Large intestine (tissue), 3 donors: ENCODE results near the gene SLC30A2. TPM values are rescaled to one million over a fixed set of nuclear protein-coding genes. Genes with fewer than 3 reads are reported as not detected.

Experiments used
- DNase-seq, 2 donors: peaks; one replicate each; pipeline versions ENCODE4 v3.0.0 to v3.0.0-alpha.2; 2013
- H3K27ac ChIP-seq: one replicate; pipeline ENCODE4 v1.5.1; 2013; ENCODE audit warnings: low read length
- H3K27me3 ChIP-seq: 2 replicates; pipeline ENCODE4 v1.6.1; 2013; ENCODE audit warnings: low read length; ENCODE audit not compliant: control insufficient read depth, insufficient read depth
- H3K36me3 ChIP-seq: 2 replicates; pipeline ENCODE4 v1.6.1; 2013; ENCODE audit warnings: low read length; ENCODE audit not compliant: control insufficient read depth, insufficient read depth
- H3K4me1 ChIP-seq: one replicate; pipeline ENCODE4 v1.6.1; 2013; ENCODE audit warnings: low read length; ENCODE audit not compliant: control insufficient read depth, insufficient read depth
- H3K4me3 ChIP-seq: one replicate; pipeline ENCODE4 v1.5.1; 2013; ENCODE audit warnings: low read length
- H3K9me3 ChIP-seq: one replicate; pipeline ENCODE4 v1.6.1; 2013; ENCODE audit warnings: mild to moderate bottlenecking, low read depth, low read length, moderate library complexity; ENCODE audit not compliant: control insufficient read depth
- WGBS: methylation state at CpG from one replicate; pipeline ENCODE4 v1.1.5; 2013; ENCODE audit warnings: low lambda C conversion rate; ENCODE audit not compliant: insufficient coverage; 5-methylcytosine and 5-hydroxymethylcytosine counted together
- polyA plus RNA-seq: library from polyadenylated mRNA; unstranded; fragments of 120-200 nt; gene quantifications from one replicate; pipeline ENCODE4 v1.2.1, GENCODE V29; 2013

SLC30A2 gene
- polyA plus RNA-seq, 1 donor = 24.9 TPM

- DNase-seq = no peak
- Histone ChIP-seq H3K36me3 (peaks cover 38% of the 10 kb centered on the region), H3K27me3 (no peaks in the 10 kb centered on the region), H3K4me3 (no peak overlapping the region), H3K4me1 (peaks cover 22% of the 10 kb centered on the region), H3K27ac (no peak overlapping the region), H3K9me3 (no peaks in the 10 kb centered on the region)
- 100% methylated on average over 1 of the region's 11 CpGs for WGBS
Measured at GRCh38 chr1:25989440-25990234, 56.3 kb downstream of the SLC30A2 start.

- H3K36me3 ChIP-seq = peaks cover 53% of the 10 kb centered on the region
- no peak for DNase-seq
- no peak overlapping the region for H3K4me3 ChIP-seq
- H3K27me3 ChIP-seq = no peaks in the 10 kb centered on the region
- 50% methylated on average over 1 of the region's 2 CpGs for WGBS
- no peaks in the 10 kb centered on the region for H3K9me3 ChIP-seq
- H3K27ac ChIP-seq = no peak overlapping the region
- H3K4me1 ChIP-seq = peaks cover 6% of the 10 kb centered on the region
Measured at GRCh38 chr1:25987951-25988350, 58.0 kb downstream of the SLC30A2 start.

Other genes with a start within 250 kb of the SLC30A2 start
- gene SELENON, start 245.9 kb downstream of the SLC30A2 start, polyA plus RNA-seq = 62.9 TPM
- gene MTFR1L, start 226.2 kb downstream of the SLC30A2 start, polyA plus RNA-seq = 69.8 TPM
- gene AUNIP, start 186.7 kb downstream of the SLC30A2 start, polyA plus RNA-seq = 2.0 TPM
- gene PAQR7, start 170.4 kb downstream of the SLC30A2 start, polyA plus RNA-seq = 42.9 TPM
- gene STMN1, start 139.7 kb downstream of the SLC30A2 start, polyA plus RNA-seq = 417 TPM
- gene PAFAH2, start 48.1 kb downstream of the SLC30A2 start, polyA plus RNA-seq = 20.7 TPM
- gene EXTL1, start 24.3 kb downstream of the SLC30A2 start, polyA plus RNA-seq = 0.82 TPM
- gene TRIM63, start 21.5 kb upstream of the SLC30A2 start, polyA plus RNA-seq = 6.4 TPM
- 12.7 TPM for gene PDIK1L, start 65.7 kb upstream of the SLC30A2 start, polyA plus RNA-seq
- 0.51 TPM for gene FAM110D, start 113.0 kb upstream of the SLC30A2 start, polyA plus RNA-seq
- not detected for gene C1orf232, start 122.8 kb upstream of the SLC30A2 start, polyA plus RNA-seq
- 30.4 TPM for gene ZNF593, start 123.8 kb upstream of the SLC30A2 start, polyA plus RNA-seq
- gene ZNF593OS, start 125.7 kb upstream of the SLC30A2 start, polyA plus RNA-seq = 1.2 TPM
- gene CNKSR1, start 131.4 kb upstream of the SLC30A2 start, polyA plus RNA-seq = 109 TPM
- 0.12 TPM for gene CATSPER4, start 144.5 kb upstream of the SLC30A2 start, polyA plus RNA-seq
- gene CEP85, start 188.1 kb upstream of the SLC30A2 start, polyA plus RNA-seq = 11.7 TPM
- gene SH3BGRL3, start 234.0 kb upstream of the SLC30A2 start, polyA plus RNA-seq = 87.3 TPM